ENCODE measurements around the gene LRRK2.

DNA sequence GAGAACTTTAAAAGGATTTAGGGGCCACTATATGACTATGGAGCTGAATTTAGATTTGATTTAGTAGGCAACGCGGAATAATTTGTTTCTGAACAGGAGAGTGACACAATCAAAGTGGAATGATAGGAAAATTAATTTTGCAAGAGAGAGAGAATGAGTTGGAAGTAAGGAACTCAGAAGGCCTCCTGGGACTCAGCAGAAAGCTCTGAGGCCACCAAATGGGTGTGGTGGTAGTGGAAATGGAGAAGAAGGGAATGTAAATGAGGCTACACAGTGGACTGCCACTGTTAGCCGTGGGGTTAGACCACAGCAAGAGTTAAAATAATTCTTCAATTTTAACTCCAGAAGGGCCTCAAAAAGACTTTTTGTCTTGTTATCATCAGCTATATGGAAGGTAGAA is 102.7 kb downstream of the LRRK2 start:
- TF ChIP-seq, protein P1, sequence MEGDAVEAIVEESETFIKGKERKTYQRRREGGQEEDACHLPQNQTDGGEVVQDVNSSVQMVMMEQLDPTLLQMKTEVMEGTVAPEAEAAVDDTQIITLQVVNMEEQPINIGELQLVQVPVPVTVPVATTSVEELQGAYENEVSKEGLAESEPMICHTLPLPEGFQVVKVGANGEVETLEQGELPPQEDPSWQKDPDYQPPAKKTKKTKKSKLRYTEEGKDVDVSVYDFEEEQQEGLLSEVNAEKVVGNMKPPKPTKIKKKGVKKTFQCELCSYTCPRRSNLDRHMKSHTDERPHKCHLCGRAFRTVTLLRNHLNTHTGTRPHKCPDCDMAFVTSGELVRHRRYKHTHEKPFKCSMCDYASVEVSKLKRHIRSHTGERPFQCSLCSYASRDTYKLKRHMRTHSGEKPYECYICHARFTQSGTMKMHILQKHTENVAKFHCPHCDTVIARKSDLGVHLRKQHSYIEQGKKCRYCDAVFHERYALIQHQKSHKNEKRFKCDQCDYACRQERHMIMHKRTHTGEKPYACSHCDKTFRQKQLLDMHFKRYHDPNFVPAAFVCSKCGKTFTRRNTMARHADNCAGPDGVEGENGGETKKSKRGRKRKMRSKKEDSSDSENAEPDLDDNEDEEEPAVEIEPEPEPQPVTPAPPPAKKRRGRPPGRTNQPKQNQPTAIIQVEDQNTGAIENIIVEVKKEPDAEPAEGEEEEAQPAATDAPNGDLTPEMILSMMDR (IDR thresholded peaks at IDR 0.05), result no peak
- TF ChIP-seq POLR2AphosphoS5 (IDR thresholded peaks at IDR 0.05; ENCODE audit: low read depth, low read length), result no peak
